H9 (cell line): Measurements from ENCODE around the gene TMEM176B. TPM values are rescaled to one million over a fixed set of nuclear protein-coding genes. Genes with fewer than 3 reads are reported as not detected.

Experiments used
- DNase-seq: peaks from one replicate; pipeline ENCODE4 v3.0.0-alpha.2; 2017
- H2AFZ ChIP-seq: one replicate; pipeline ENCODE4 v1.6.1; 2013; ENCODE audit warnings: mild to moderate bottlenecking, low read length, control low read depth, moderate library complexity
- H2AK5ac ChIP-seq: 2 replicates; pipeline ENCODE4 v1.6.1; 2013; ENCODE audit warnings: low read length, control low read depth, mixed read lengths; ENCODE audit not compliant: insufficient read length
- H2BK120ac ChIP-seq: one replicate; pipeline ENCODE4 v1.6.1; 2013; ENCODE audit warnings: low read depth, mild to moderate bottlenecking, low read length, control low read depth, inconsistent platforms; ENCODE audit not compliant: poor library complexity, severe bottlenecking
- H2BK12ac ChIP-seq: 2 replicates; pipeline ENCODE4 v1.6.1; 2013; ENCODE audit warnings: low read length, control low read depth, mixed read lengths, low read depth; ENCODE audit not compliant: insufficient read length
- H2BK15ac ChIP-seq: 2 replicates; pipeline ENCODE4 v1.6.1; 2013; ENCODE audit warnings: low read depth, low read length, control low read depth
- H2BK20ac ChIP-seq: one replicate; pipeline ENCODE4 v1.6.1; 2013; ENCODE audit warnings: low read depth, mild to moderate bottlenecking, low read length, control low read depth, inconsistent platforms; ENCODE audit not compliant: poor library complexity, severe bottlenecking
- H2BK5ac ChIP-seq: 2 replicates; pipeline ENCODE4 v1.6.1; 2013; ENCODE audit warnings: low read length, control low read depth, mixed read lengths; ENCODE audit not compliant: insufficient read length
- H3K14ac ChIP-seq: 2 replicates; pipeline ENCODE4 v1.6.1; 2013; ENCODE audit warnings: low read length, control low read depth; ENCODE audit not compliant: insufficient read depth
- H3K18ac ChIP-seq: 2 replicates; pipeline ENCODE4 v1.6.1; 2013; ENCODE audit warnings: low read depth, mild to moderate bottlenecking, mixed read lengths, low read length, control low read depth; ENCODE audit not compliant: insufficient read length
- H3K23ac ChIP-seq: 2 replicates; pipeline ENCODE4 v1.6.1; 2013; ENCODE audit warnings: low read length, control low read depth, mixed read lengths, low read depth; ENCODE audit not compliant: insufficient read length
- H3K23me2 ChIP-seq: 2 replicates; pipeline ENCODE4 v1.6.1; 2013; ENCODE audit warnings: low read depth, mild to moderate bottlenecking, mixed read lengths, low read length, control low read depth; ENCODE audit not compliant: insufficient read length, poor library complexity, severe bottlenecking
- H3K27ac ChIP-seq: 2 replicates; pipeline ENCODE4 v1.5.1; 2013; ENCODE audit warnings: low read length, control low read depth, mixed read lengths, low read depth; ENCODE audit not compliant: insufficient read length
- H3K27me3 ChIP-seq: 2 replicates; pipeline ENCODE4 v1.6.1; 2013; ENCODE audit warnings: low read length, control low read depth, inconsistent platforms; ENCODE audit not compliant: insufficient read depth
- H3K4ac ChIP-seq: 2 replicates; pipeline ENCODE4 v1.6.1; 2013; ENCODE audit warnings: low read depth, mild to moderate bottlenecking, control low read depth, inconsistent platforms, low read length, moderate library complexity
- H3K4me1 ChIP-seq: 2 replicates; pipeline ENCODE4 v1.6.1; 2013; ENCODE audit warnings: low read length, control low read depth, inconsistent platforms; ENCODE audit not compliant: insufficient read depth
- H3K4me2 ChIP-seq: 2 replicates; pipeline ENCODE4 v1.6.1; 2013; ENCODE audit warnings: low read length, control low read depth, mixed read lengths; ENCODE audit not compliant: insufficient read length, insufficient read depth
- H3K56ac ChIP-seq: 2 replicates; pipeline ENCODE4 v1.6.1; 2013; ENCODE audit warnings: low read depth, mild to moderate bottlenecking, mixed read lengths, low read length, control low read depth; ENCODE audit not compliant: insufficient read length
- H3K79me1 ChIP-seq: 2 replicates; pipeline ENCODE4 v1.6.1; 2013; ENCODE audit warnings: low read depth, mild to moderate bottlenecking, moderate library complexity, low read length, control low read depth, inconsistent platforms; ENCODE audit not compliant: insufficient read depth, poor library complexity, severe bottlenecking
- H3K79me2 ChIP-seq: 2 replicates; pipeline ENCODE4 v1.6.1; 2013; ENCODE audit warnings: low read length, control low read depth, inconsistent platforms; ENCODE audit not compliant: insufficient read depth
- H3K9ac ChIP-seq: 2 replicates; pipeline ENCODE4 v1.6.1; 2013; ENCODE audit warnings: low read length, control low read depth, mixed read lengths; ENCODE audit not compliant: insufficient read length; ENCODE audit errors: extremely low read depth
- H3K9me3 ChIP-seq: one replicate; pipeline ENCODE4 v1.6.1; 2013; ENCODE audit warnings: low read depth, low read length, inconsistent platforms; ENCODE audit not compliant: control insufficient read depth
- H3T11ph ChIP-seq: one replicate; pipeline ENCODE4 v1.6.1; 2013; ENCODE audit warnings: mild to moderate bottlenecking, low read length, control low read depth, inconsistent platforms
- H4K20me1 ChIP-seq: one replicate; pipeline ENCODE4 v1.6.1; 2013; ENCODE audit not compliant: control insufficient read depth, insufficient read length, insufficient read depth
- H4K5ac ChIP-seq: 2 replicates; pipeline ENCODE4 v1.6.1; 2013; ENCODE audit warnings: low read depth, mild to moderate bottlenecking, mixed read lengths, low read length, control low read depth; ENCODE audit not compliant: insufficient read length
- H4K8ac ChIP-seq: replicated peaks from 2 replicates; pipeline ENCODE4 v1.6.1; 2013; ENCODE audit warnings: low read length, control low read depth, mixed read lengths, low read depth; ENCODE audit not compliant: insufficient read length
- H4K91ac ChIP-seq: 2 replicates; pipeline ENCODE4 v1.6.1; 2013; ENCODE audit warnings: low read depth, mild to moderate bottlenecking, moderate library complexity, mixed read lengths, low read length, control low read depth; ENCODE audit not compliant: insufficient read length
- H3K27ac Mint-ChIP-seq, 3 experiments: 2 replicates in 2 of 3; 3 replicates in 1 of 3; pipeline ENCODE4 v1.8.0; 2020 to 2021; ENCODE audit warnings: mixed read lengths in 3 of 3, mild to moderate bottlenecking in 1 of 3, moderate library complexity in 1 of 3
- H3K27me3 Mint-ChIP-seq: 2 replicates; pipeline ENCODE4 v1.8.0; 2021; ENCODE audit warnings: low read depth, mild to moderate bottlenecking, moderate library complexity, mixed read lengths
- H3K36me3 Mint-ChIP-seq, 3 experiments: 2 replicates in 2 of 3; 3 replicates in 1 of 3; pipeline ENCODE4 v1.8.0; 2020 to 2021; ENCODE audit warnings: low read depth in 3 of 3, mixed read lengths in 3 of 3; ENCODE audit not compliant: insufficient read depth in 1 of 3
- H3K4me1 Mint-ChIP-seq, 2 experiments: 2 replicates each; pipeline ENCODE4 v1.8.0; 2020; ENCODE audit warnings: mixed read lengths in 2 of 2
- H3K4me3 Mint-ChIP-seq, 2 experiments: 2 replicates in 1 of 2; 3 replicates in 1 of 2; pipeline ENCODE4 v1.8.0; 2020 to 2021; ENCODE audit warnings: mild to moderate bottlenecking in 2 of 2, mixed read lengths in 2 of 2, moderate library complexity in 1 of 2
- H3K9me3 Mint-ChIP-seq, 2 experiments: 2 replicates in 1 of 2; 3 replicates in 1 of 2; pipeline ENCODE4 v1.8.0; 2020; ENCODE audit warnings: mild to moderate bottlenecking in 2 of 2, mixed read lengths in 2 of 2, moderate library complexity in 1 of 2
- WGBS: extraction: QIAGEN DNeasy Blood & Tissue Kit; methylation state at CpG from one replicate; pipeline ENCODE4 v1.1.7; 2013; ENCODE audit warnings: missing lambda C conversion rate, low lambda C conversion rate, mixed read lengths; ENCODE audit not compliant: insufficient read length; ENCODE audit errors: extremely low coverage; 5-methylcytosine and 5-hydroxymethylcytosine counted together
- total RNA-seq: library from RNA; stranded (reverse); gene quantifications from 2 replicates; pipeline ENCODE4 v1.2.1, GENCODE V29; 2021
- TF ChIP-seq, protein P1 (sequence below): fragments of 200-600 bp; sonication (generic); conservative IDR thresholded peaks from 3 replicates; pipeline ENCODE4 v1.8.0; 2021; ENCODE audit warnings: antibody characterized with exemption, mild to moderate bottlenecking

The TMEM176B gene
- total RNA-seq, 1 experiment from 2014 or later: 0.85 TPM

DNA sequence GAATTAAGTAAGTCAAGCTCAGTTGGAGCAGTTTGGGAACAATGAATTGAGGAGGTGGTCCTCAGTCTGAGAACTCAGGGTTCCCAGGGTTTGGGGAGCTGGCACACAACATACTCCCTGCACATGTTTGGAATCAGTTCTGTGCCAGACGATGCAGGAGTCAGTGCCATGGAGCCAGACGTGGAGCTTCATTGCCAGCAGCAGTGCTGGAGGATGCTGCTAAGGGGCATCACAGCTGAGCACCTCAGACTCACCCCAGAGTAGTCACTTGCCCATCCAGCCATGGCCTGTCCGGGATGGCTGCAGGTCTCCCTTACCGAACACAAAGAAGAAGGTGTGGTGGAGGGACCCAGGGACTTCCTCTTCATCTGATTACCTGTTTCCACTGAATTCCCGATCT is 55.1 kb downstream of the TMEM176B start:
- Histone ChIP-seq H3K27ac (no peak overlapping the region), H2BK15ac (no peak overlapping the region), H4K5ac (no peak overlapping the region), H3K4ac (no peak overlapping the region), H3K79me2 (no peaks in the 10 kb centered on the region), H3K4me1 (no peaks in the 10 kb centered on the region), H3K9me3 (no peaks in the 10 kb centered on the region), H3K79me1 (no peaks in the 10 kb centered on the region), H4K8ac (no peak overlapping the region), H2BK120ac (no peak overlapping the region), H3K27me3 (peaks cover 62% of the 10 kb centered on the region), H2BK5ac (no peak overlapping the region), H2AFZ (no peak overlapping the region), H2AK5ac (no peak overlapping the region), H3K14ac (no peak overlapping the region), H3K9ac (no peak overlapping the region), H3K23ac (no peak overlapping the region), H3K18ac (no peak overlapping the region), H3T11ph (no peak overlapping the region), H3K23me2 (no peaks in the 10 kb centered on the region), H3K56ac (no peak overlapping the region), H3K4me2 (no peak overlapping the region), H4K20me1 (no peaks in the 10 kb centered on the region), H4K91ac (no peak overlapping the region), H2BK12ac (no peak overlapping the region), H2BK20ac (no peak overlapping the region)
- DNase-seq: no peak
- TF ChIP-seq, protein P1, sequence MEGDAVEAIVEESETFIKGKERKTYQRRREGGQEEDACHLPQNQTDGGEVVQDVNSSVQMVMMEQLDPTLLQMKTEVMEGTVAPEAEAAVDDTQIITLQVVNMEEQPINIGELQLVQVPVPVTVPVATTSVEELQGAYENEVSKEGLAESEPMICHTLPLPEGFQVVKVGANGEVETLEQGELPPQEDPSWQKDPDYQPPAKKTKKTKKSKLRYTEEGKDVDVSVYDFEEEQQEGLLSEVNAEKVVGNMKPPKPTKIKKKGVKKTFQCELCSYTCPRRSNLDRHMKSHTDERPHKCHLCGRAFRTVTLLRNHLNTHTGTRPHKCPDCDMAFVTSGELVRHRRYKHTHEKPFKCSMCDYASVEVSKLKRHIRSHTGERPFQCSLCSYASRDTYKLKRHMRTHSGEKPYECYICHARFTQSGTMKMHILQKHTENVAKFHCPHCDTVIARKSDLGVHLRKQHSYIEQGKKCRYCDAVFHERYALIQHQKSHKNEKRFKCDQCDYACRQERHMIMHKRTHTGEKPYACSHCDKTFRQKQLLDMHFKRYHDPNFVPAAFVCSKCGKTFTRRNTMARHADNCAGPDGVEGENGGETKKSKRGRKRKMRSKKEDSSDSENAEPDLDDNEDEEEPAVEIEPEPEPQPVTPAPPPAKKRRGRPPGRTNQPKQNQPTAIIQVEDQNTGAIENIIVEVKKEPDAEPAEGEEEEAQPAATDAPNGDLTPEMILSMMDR: no peak
- H3K9me3 Mint-ChIP-seq: peaks cover 3% of the 10 kb centered on the region in 2 experiments
- no peaks in the 10 kb centered on the region for H3K36me3 Mint-ChIP-seq
- H3K27me3 Mint-ChIP-seq: peaks cover 100% of the 10 kb centered on the region
- H3K27ac Mint-ChIP-seq: no peak overlapping the region
- no peak overlapping the region; a peak in 1 of 5 replicates for H3K4me3 Mint-ChIP-seq
- no CpG with 5 or more reads among the region's 5 CpGs for WGBS
- H3K4me1 Mint-ChIP-seq: no peaks in the 10 kb centered on the region
